SK-N-SH treated with all-trans-retinoic acid at 6 μM for 48 hours (cell line): Measurements from ENCODE around the gene HAPLN3.

ENCODE experiments used
- CREB5 ChIP-seq: fragments of 250-450 bp; sonication (Bioruptor Pico); IDR thresholded peaks from 2 replicates; pipeline ENCODE4 v1.5.1; 2020; ENCODE audit warnings: low read depth, mild to moderate bottlenecking, moderate library complexity
- CSDC2 ChIP-seq: fragments of 250-450 bp; sonication (Bioruptor Pico); IDR thresholded peaks from 2 replicates; pipeline ENCODE4 v1.5.0; 2020; ENCODE audit warnings: mild to moderate bottlenecking, moderate library complexity
- ESRRG ChIP-seq: fragments of 250-450 bp; sonication (Bioruptor Pico); IDR thresholded peaks from 2 replicates; pipeline ENCODE4 v1.6.1; 2021; ENCODE audit warnings: mild to moderate bottlenecking
- GLIS3 ChIP-seq: fragments of 250-450 bp; sonication (Bioruptor Pico); IDR thresholded peaks from 2 replicates; pipeline ENCODE4 v1.5.0; 2020; ENCODE audit warnings: mild to moderate bottlenecking, moderate library complexity

- TF ChIP-seq CSDC2 (CRISPR knock-in tag) (no peak), CREB5 (CRISPR knock-in tag) (no peak), ESRRG (no peak), GLIS3 (no peak)
Measured at GRCh38 chr15:88909956-88910831, 14.8 kb upstream of the HAPLN3 start.
